GM12865 (cell line): ENCODE measurements around the gene PDYN.

ENCODE experiments used
- DNase-seq: peaks from one replicate; pipeline ENCODE4 v3.0.0; 2010; ENCODE audit warnings: low read depth
- H3K4me3 ChIP-seq: 2 replicates; pipeline ENCODE4 v1.5.1; 2011; ENCODE audit warnings: mild to moderate bottlenecking, low read depth, low read length, control low read depth
- TF ChIP-seq, protein P1 (sequence below): IDR thresholded peaks from 2 replicates; pipeline ENCODE4 v1.5.1; 2011; ENCODE audit warnings: low read length, control low read depth, low read depth, inconsistent platforms; ENCODE audit not compliant: insufficient read depth; ENCODE audit errors: missing control alignments

Gene PDYN

DNA sequence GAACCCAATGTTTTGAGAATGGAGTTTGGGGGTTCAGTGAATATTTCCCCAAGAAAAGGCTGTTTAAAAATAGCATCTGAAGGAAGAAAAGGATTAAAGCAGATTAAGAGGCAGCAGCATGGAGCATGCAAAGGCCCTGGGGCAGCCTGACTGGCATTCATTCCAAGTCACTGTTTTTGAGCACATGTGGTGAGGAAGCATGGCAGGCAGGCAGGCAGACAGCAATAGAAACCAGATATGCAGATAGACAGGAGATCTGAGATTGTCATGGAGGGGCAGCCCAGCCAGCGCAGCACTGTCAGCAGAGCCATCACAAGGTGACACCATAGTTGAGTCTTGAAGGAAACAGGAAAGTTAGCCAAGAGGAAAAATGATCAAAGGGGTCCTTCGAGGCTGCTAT is 60.9 kb downstream of the PDYN start:
- TF ChIP-seq, protein P1, sequence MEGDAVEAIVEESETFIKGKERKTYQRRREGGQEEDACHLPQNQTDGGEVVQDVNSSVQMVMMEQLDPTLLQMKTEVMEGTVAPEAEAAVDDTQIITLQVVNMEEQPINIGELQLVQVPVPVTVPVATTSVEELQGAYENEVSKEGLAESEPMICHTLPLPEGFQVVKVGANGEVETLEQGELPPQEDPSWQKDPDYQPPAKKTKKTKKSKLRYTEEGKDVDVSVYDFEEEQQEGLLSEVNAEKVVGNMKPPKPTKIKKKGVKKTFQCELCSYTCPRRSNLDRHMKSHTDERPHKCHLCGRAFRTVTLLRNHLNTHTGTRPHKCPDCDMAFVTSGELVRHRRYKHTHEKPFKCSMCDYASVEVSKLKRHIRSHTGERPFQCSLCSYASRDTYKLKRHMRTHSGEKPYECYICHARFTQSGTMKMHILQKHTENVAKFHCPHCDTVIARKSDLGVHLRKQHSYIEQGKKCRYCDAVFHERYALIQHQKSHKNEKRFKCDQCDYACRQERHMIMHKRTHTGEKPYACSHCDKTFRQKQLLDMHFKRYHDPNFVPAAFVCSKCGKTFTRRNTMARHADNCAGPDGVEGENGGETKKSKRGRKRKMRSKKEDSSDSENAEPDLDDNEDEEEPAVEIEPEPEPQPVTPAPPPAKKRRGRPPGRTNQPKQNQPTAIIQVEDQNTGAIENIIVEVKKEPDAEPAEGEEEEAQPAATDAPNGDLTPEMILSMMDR: no peak
- no peak for DNase-seq
- no peak overlapping the region for H3K4me3 ChIP-seq

DNA sequence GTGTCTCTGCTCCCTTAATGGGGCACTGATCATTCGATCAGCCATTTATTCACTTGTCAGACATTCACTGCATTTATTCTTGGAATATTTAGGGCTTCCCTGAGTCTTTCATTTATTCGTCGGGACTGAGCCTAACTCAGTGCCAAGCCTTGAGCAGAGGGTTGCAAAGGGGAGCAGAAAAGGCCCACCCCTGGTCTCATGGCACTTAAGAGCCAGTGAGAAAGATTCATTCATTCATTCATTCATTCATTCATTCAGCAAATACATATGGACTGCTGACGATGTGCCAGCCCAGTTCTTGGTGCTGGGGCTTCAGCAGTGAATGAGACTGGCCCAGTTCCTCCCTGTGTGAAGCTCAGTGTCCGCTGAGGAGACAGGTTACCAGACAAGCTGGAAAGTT is 62.0 kb downstream of the PDYN start:
- TF ChIP-seq, protein P1: no peak
- DNase-seq: no peak
- H3K4me3 ChIP-seq: no peak overlapping the region

DNA sequence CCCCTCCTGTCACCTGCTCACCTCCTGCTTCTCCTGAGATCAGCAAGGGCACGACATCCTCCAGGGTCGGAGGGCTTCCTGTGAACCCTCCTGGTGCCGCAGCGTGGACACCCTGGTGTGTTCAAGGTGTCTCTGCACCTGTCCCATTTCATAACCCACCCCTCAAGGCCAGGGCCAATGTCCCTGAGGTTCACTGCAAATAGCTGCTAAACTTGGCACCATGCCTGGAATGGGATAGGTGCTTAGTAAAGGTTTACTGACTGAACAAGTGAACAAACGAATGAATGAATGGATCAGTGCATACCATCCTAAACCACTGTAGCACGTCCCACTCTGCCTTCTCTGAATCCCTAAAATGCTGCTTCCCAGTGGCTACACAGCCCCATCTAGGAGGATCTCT is 63.7 kb downstream of the PDYN start:
- no peak overlapping the region for H3K4me3 ChIP-seq
- TF ChIP-seq, protein P1: no peak
- no peak for DNase-seq

DNA sequence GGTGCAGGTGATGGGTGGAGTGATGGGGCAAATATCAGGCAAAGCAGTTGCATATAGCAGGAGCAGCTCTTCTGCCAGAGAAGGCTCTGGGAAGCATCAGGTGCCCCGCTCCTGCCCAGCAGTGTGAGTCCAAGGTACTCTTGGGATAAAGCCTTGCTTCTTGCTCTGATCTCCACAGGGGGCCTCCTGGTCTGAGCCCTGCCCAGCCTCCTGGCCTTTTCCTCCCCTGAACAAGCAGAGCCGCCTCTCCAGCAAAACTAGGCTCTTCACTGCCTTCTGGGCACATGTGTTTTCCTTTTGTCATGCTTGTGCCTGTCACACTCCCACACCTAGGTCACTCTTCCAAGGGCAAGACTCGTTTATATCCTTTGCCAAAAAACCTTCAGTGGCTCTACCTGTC is 64.4 kb downstream of the PDYN start:
- TF ChIP-seq, protein P1: no peak
- no peak overlapping the region for H3K4me3 ChIP-seq
- no peak for DNase-seq

DNA sequence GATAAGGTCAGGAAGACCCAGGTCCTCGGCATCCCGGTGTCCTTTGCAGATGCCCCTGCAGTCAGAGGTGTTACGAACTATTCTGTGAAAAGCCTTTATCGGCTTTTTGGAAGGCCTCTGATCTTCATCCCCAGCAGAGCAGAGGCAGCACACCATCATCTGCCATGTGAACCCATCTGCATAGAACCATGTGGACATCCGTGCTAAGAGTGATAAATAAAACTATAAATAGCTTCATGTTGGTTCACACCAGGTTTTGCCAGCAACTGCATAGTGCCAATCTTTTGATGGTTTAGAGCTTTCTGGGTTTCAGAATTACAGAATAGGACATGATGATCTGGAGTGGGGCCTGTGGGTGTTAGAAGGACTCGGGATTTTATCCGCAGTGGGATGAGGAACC is 65.1 kb downstream of the PDYN start:
- TF ChIP-seq, protein P1: no peak
- DNase-seq: no peak

More for the DNA sequence above, 65.1 kb downstream of the PDYN start:
- H3K4me3 ChIP-seq: no peak overlapping the region
